HCT116 (cell line): Measurements from ENCODE around the gene SSBP1. TPM values are rescaled to one million over a fixed set of nuclear protein-coding genes. Genes with fewer than 3 reads are reported as not detected.

ENCODE experiments used
- ATAC-seq: fragments of 200-7000 bp; cut with Tn5 transposase; 2 replicates; pipeline ENCODE4 v1.9.1; 2020; ENCODE audit warnings: mild to moderate bottlenecking, moderate library complexity
- BruUV-seq: library from RNA; stranded (reverse); fragments of 400-500 nt; replicated peaks from 2 replicates; lab custom pipeline; 2021; lab: Mats Ljungman, UMichigan
- CTCF ChIA-PET: fragments of 300-600 bp; sonication (Branson Sonifier 250); formaldehyde crosslinking; loops from one replicate; lab custom pipeline; 2021; ENCODE audit warnings: antibody characterized with exemption; lab: Charles Lee
- POLR2A ChIA-PET: fragments of 300-600, 350-600 bp; sonication (Branson Sonifier 250); formaldehyde crosslinking; loops from one replicate; lab custom pipeline; 2021; ENCODE audit warnings: antibody characterized with exemption; lab: Charles Lee
- RAD21 ChIA-PET, 2 experiments: fragments of 300-600 bp; sonication (Branson Sonifier 250); formaldehyde crosslinking; loops; one replicate each; lab custom pipeline; 2023; ENCODE audit warnings: low total read pairs in 2 of 2; ENCODE audit not compliant: uncharacterized antibody in 2 of 2, unreplicated experiment in 2 of 2, low non-redundant PET in 1 of 2; lab: Charles Lee
- DNase-seq: peaks from one replicate; pipeline ENCODE4 v3.0.0-alpha.2; 2010; ENCODE audit warnings: low read depth, low spot score
- H2AFZ ChIP-seq: fragments of 200-600 bp; shearing (Covaris generic), sonication (generic); 2 replicates; pipeline ENCODE4 v1.6.1; 2017; ENCODE audit warnings: low read depth, mixed run types, mixed read lengths, antibody characterized with exemption, low read length; ENCODE audit not compliant: poor library complexity, severe bottlenecking
- H3K27ac ChIP-seq: 2 replicates; pipeline ENCODE4 v1.5.1; 2012; ENCODE audit warnings: low read depth, low read length
- H3K27me3 ChIP-seq: fragments of 200-600 bp; sonication (generic); 2 replicates; pipeline ENCODE4 v1.6.1; 2016; ENCODE audit warnings: mixed run types, low read length, mixed read lengths; ENCODE audit not compliant: insufficient read depth
- H3K36me3 ChIP-seq, 2 experiments: fragments of 200-500 bp in 1 of 2; fragments of 200-600 bp in 1 of 2; sonication (Bioruptor generic) in 1 of 2; sonication (generic) in 1 of 2; 2 replicates each; pipeline versions ENCODE4 v1.5.1 to v1.6.1; 2014 to 2016; ENCODE audit warnings: low read length in 2 of 2, inconsistent platforms in 1 of 2, mixed read lengths in 1 of 2, mixed run types in 1 of 2; ENCODE audit not compliant: insufficient read depth in 2 of 2, control insufficient read depth in 1 of 2
- H3K4me1 ChIP-seq, 2 experiments: fragments of 200-600 bp in 1 of 2; sonication (generic) in 1 of 2; 2 replicates each; pipeline versions ENCODE4 v1.5.1 to v1.6.1; 2012 to 2017; ENCODE audit warnings: low read length in 2 of 2, inconsistent platforms in 1 of 2, mild to moderate bottlenecking in 1 of 2, mixed read lengths in 1 of 2, mixed run types in 1 of 2, moderate library complexity in 1 of 2; ENCODE audit not compliant: insufficient read depth in 2 of 2, control insufficient read depth in 1 of 2
- H3K4me2 ChIP-seq: fragments of 200-600 bp; sonication (generic); 2 replicates; pipeline ENCODE4 v1.6.1; 2017; ENCODE audit warnings: mixed run types, low read length, mixed read lengths
- H3K4me3 ChIP-seq, 2 experiments: fragments of 200-600 bp in 1 of 2; sonication (generic) in 1 of 2; replicated peaks in 1 of 2; 2 replicates each; pipeline ENCODE4 v1.5.1; 2011 to 2016; ENCODE audit warnings: low read length in 2 of 2, control low read depth in 1 of 2, low read depth in 1 of 2, mild to moderate bottlenecking in 1 of 2, mixed read lengths in 1 of 2, mixed run types in 1 of 2
- H3K79me2 ChIP-seq: fragments of 200-600 bp; sonication (generic); 2 replicates; pipeline ENCODE4 v1.6.1; 2017; ENCODE audit warnings: mild to moderate bottlenecking, mixed run types, low read length, moderate library complexity, mixed read lengths; ENCODE audit not compliant: insufficient read depth
- H3K9ac ChIP-seq: fragments of 200-600 bp; sonication (generic); 2 replicates; pipeline ENCODE4 v1.6.1; 2016; ENCODE audit warnings: low read length, mixed read lengths
- H3K9me2 ChIP-seq: fragments of 200-600 bp; sonication (generic), shearing (Covaris generic); 2 replicates; pipeline ENCODE4 v1.6.1; 2017; ENCODE audit warnings: mixed run types, mild to moderate bottlenecking, moderate library complexity; ENCODE audit not compliant: insufficient read depth
- H3K9me3 ChIP-seq, 2 experiments: fragments of 200-500 bp in 1 of 2; fragments of 200-600 bp in 1 of 2; sonication (Bioruptor generic) in 1 of 2; sonication (generic) in 1 of 2; 2 replicates each; pipeline ENCODE4 v1.6.1; 2014 to 2017; ENCODE audit warnings: low read length in 2 of 2, mixed read lengths in 2 of 2, inconsistent platforms in 1 of 2, low read depth in 1 of 2, mild to moderate bottlenecking in 1 of 2, mixed run types in 1 of 2, moderate library complexity in 1 of 2; ENCODE audit not compliant: control insufficient read depth in 1 of 2, insufficient read depth in 1 of 2
- H4K20me1 ChIP-seq: fragments of 200-600 bp; sonication (generic), shearing (Covaris generic); 2 replicates; pipeline ENCODE4 v1.6.1; 2017; ENCODE audit warnings: mixed run types, mild to moderate bottlenecking, moderate library complexity; ENCODE audit not compliant: insufficient read depth
- intact Hi-C: fragments of 100-400 bp; cut with micrococcal nuclease; formaldehyde crosslinking; loops from 2 replicates; pipeline ENCODE4 v1.10.0; 2022
- total RNA-seq: library from RNA; stranded (reverse); gene quantifications from one replicate; pipeline ENCODE4 v1.2.1, GENCODE V29; 2021; ENCODE audit not compliant: unreplicated experiment
- TF ChIP-seq, protein P1 (sequence below), 3 experiments: fragments of 200-600 bp in 1 of 3; sonication (generic) in 1 of 3; IDR thresholded peaks in 2 of 3; conservative IDR thresholded peaks in 1 of 3; 2 replicates each; pipeline ENCODE4 v1.5.1; 2012 to 2017; ENCODE audit warnings: low read depth in 2 of 3, low read length in 2 of 3, antibody characterized with exemption in 1 of 3, borderline replicate concordance in 1 of 3, control low read depth in 1 of 3, mild to moderate bottlenecking in 1 of 3, mixed read lengths in 1 of 3, mixed run types in 1 of 3, moderate library complexity in 1 of 3; ENCODE audit not compliant: insufficient read depth in 1 of 3
- TF ChIP-seq, protein P2 (sequence below): IDR thresholded peaks from 2 replicates; pipeline ENCODE4 v1.6.1; 2012
- TF ChIP-seq, protein P3 (sequence below): IDR thresholded peaks from 2 replicates; pipeline ENCODE4 v1.6.1; 2011; ENCODE audit warnings: mild to moderate bottlenecking, low read length, moderate library complexity; ENCODE audit not compliant: insufficient replicate concordance; ENCODE audit errors: extremely low read depth

SSBP1 gene
- total RNA-seq, 1 experiment from 2014 or later = 171 TPM

DNA sequence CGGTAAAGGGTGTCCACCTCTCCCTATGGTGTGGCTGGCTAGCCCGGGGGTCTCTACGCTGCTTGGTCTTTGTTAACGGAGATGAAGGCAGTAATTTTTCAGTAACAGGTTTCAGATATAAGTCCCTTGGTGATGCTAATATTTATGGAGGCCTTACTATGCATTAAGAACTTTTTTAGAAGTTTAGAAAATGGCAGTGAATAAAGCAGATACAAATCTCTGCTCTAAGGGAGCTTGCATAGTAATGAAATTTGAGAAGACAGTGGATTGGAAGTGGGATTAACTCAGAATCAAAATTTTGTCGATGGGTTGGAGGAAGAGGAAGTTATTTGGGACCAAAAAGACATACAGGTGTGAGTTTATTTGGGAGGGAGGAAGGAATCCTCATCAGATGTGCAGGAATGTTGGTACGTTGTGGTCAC is 445 bp downstream of the SSBP1 start:
- H3K9me2 ChIP-seq = no peaks in the 10 kb centered on the region
- H3K9ac ChIP-seq = peak overlapping the region; percentile 89
- intact Hi-C loops = loop anchor here (1.0 to 10.0 kb wide), 3 partner anchors 84 to 724 kb away; partner anchors contain the start of genes AGK and MRPS33
- CTCF ChIA-PET = interaction anchor here (1.0 to 2.5 kb wide), 9 partner anchors 9 to 188 kb away, joined by 3 to 21 read pairs (median 3); partner anchors contain the start of gene WEE2
- peaks cover 6% of the 10 kb centered on the region; the same call in 1 of the 2 replicates for H4K20me1 ChIP-seq
- H3K27ac ChIP-seq = peak overlapping the region; percentile 66
- BruUV-seq = TSS peak; percentile 74
- POLR2A ChIA-PET = interaction anchor here (1.0 to 1.4 kb wide), 2 partner anchors 17 to 84 kb away, joined by 3 to 4 read pairs; no protein-coding TSS in a partner anchor
- peaks cover 54% of the 10 kb centered on the region for H3K79me2 ChIP-seq
- RAD21 ChIA-PET = no interaction called here
- TF ChIP-seq, protein P1, sequence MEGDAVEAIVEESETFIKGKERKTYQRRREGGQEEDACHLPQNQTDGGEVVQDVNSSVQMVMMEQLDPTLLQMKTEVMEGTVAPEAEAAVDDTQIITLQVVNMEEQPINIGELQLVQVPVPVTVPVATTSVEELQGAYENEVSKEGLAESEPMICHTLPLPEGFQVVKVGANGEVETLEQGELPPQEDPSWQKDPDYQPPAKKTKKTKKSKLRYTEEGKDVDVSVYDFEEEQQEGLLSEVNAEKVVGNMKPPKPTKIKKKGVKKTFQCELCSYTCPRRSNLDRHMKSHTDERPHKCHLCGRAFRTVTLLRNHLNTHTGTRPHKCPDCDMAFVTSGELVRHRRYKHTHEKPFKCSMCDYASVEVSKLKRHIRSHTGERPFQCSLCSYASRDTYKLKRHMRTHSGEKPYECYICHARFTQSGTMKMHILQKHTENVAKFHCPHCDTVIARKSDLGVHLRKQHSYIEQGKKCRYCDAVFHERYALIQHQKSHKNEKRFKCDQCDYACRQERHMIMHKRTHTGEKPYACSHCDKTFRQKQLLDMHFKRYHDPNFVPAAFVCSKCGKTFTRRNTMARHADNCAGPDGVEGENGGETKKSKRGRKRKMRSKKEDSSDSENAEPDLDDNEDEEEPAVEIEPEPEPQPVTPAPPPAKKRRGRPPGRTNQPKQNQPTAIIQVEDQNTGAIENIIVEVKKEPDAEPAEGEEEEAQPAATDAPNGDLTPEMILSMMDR (IDR thresholded peaks at IDR 0.05 in 2 of 3, conservative IDR thresholded peaks at IDR 0.05 in 1 of 3; ENCODE audit: borderline replicate concordance in 1 of 3, insufficient read depth in 1 of 3, low read depth in 2 of 3, low read length in 2 of 3) = 0 out of 6 replicates have a peak, but pooled peaks of 1 of the 3 experiments have one; percentile 11
- TF ChIP-seq, protein P2, sequence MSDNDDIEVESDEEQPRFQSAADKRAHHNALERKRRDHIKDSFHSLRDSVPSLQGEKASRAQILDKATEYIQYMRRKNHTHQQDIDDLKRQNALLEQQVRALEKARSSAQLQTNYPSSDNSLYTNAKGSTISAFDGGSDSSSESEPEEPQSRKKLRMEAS = peak; percentile 30; the same call in 1 of the 2 replicates
- TF ChIP-seq, protein P3, sequence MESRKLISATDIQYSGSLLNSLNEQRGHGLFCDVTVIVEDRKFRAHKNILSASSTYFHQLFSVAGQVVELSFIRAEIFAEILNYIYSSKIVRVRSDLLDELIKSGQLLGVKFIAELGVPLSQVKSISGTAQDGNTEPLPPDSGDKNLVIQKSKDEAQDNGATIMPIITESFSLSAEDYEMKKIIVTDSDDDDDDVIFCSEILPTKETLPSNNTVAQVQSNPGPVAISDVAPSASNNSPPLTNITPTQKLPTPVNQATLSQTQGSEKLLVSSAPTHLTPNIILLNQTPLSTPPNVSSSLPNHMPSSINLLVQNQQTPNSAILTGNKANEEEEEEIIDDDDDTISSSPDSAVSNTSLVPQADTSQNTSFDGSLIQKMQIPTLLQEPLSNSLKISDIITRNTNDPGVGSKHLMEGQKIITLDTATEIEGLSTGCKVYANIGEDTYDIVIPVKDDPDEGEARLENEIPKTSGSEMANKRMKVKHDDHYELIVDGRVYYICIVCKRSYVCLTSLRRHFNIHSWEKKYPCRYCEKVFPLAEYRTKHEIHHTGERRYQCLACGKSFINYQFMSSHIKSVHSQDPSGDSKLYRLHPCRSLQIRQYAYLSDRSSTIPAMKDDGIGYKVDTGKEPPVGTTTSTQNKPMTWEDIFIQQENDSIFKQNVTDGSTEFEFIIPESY = no peak
- H3K4me3 ChIP-seq = peak overlapping the region; percentile 86 to 88
- H3K4me2 ChIP-seq = peak overlapping the region; percentile 84
- peaks cover 4 to 13% of the 10 kb centered on the region in 2 experiments; a peak in 3 of 4 replicates for H3K4me1 ChIP-seq
- H3K36me3 ChIP-seq = peaks cover 29 to 30% of the 10 kb centered on the region in 2 experiments
- ATAC-seq = peak; percentile 75
- H3K27me3 ChIP-seq = no peaks in the 10 kb centered on the region
- DNase-seq = no peak
- H2AFZ ChIP-seq = no peak overlapping the region
- no peaks in the 10 kb centered on the region for H3K9me3 ChIP-seq
